Smooth muscle cell (in vitro differentiated cells): Measurements from ENCODE around the gene ACTN1. TPM values are rescaled to one million over a fixed set of nuclear protein-coding genes. Genes with fewer than 3 reads are reported as not detected.
"Not testable (repeated sequence)": the region's sequence is repeated elsewhere in the genome, so short reads cannot be mapped to it uniquely, and the experiment has no call there.

Experiments used
- DNase-seq: peaks from one replicate; lab custom pipeline; 2025; ENCODE audit not compliant: unreplicated experiment; lab: John Stamatoyannopoulos, UW
- H2AFZ ChIP-seq: fragments of 200-600 bp; sonication (generic); 2 replicates; pipeline ENCODE4 v1.6.0; 2016; ENCODE audit warnings: antibody characterized with exemption, low read depth, mild to moderate bottlenecking
- H3F3A ChIP-seq: fragments of 200-600 bp; sonication (generic); 2 replicates; pipeline ENCODE4 v1.6.0; 2017; ENCODE audit warnings: antibody characterized with exemption, low read depth
- H3K27ac ChIP-seq: fragments of 200-600 bp; sonication (generic); 2 replicates; pipeline ENCODE4 v1.5.1; 2016; ENCODE audit warnings: low read depth, mild to moderate bottlenecking
- H3K27me3 ChIP-seq: fragments of 200-600 bp; sonication (generic); 2 replicates; pipeline ENCODE4 v1.6.1; 2016; ENCODE audit warnings: low read depth, mild to moderate bottlenecking
- H3K36me3 ChIP-seq: fragments of 200-600 bp; sonication (generic); 2 replicates; pipeline ENCODE4 v1.5.1; 2016; ENCODE audit warnings: low read depth
- H3K4me1 ChIP-seq: fragments of 200-600 bp; sonication (generic); 2 replicates; pipeline ENCODE4 v1.5.1; 2016; ENCODE audit warnings: low read depth
- H3K4me2 ChIP-seq: fragments of 200-600 bp; sonication (generic); 2 replicates; pipeline ENCODE4 v1.6.0; 2016; ENCODE audit warnings: mild to moderate bottlenecking
- H3K4me3 ChIP-seq: fragments of 200-600 bp; sonication (generic); 2 replicates; pipeline ENCODE4 v1.5.1; 2016; ENCODE audit warnings: mild to moderate bottlenecking
- H3K79me2 ChIP-seq: fragments of 200-600 bp; sonication (generic); 2 replicates; pipeline ENCODE4 v1.6.0; 2016; ENCODE audit warnings: low read depth, mild to moderate bottlenecking
- H3K9ac ChIP-seq: fragments of 200-600 bp; sonication (generic); 2 replicates; pipeline ENCODE4 v1.6.0; 2016; ENCODE audit warnings: low read depth
- H3K9me3 ChIP-seq: fragments of 200-600 bp; sonication (generic); replicated peaks from 2 replicates; pipeline ENCODE4 v1.5.1; 2016; ENCODE audit warnings: low read depth
- H4K20me1 ChIP-seq: fragments of 200-600 bp; sonication (generic); 2 replicates; pipeline ENCODE4 v1.6.0; 2016; ENCODE audit warnings: low read depth
- CTCF ChIP-seq: fragments of 200-600 bp; sonication (generic); IDR thresholded peaks from 2 replicates; pipeline ENCODE4 v1.5.1; 2017; ENCODE audit warnings: borderline replicate concordance, mild to moderate bottlenecking, antibody characterized with exemption; ENCODE audit not compliant: insufficient read depth, poor library complexity, severe bottlenecking
- WGBS: methylation state at CpG from one replicate; pipeline ENCODE4 v1.1.7; 2016; ENCODE audit warnings: low lambda C conversion rate; 5-methylcytosine and 5-hydroxymethylcytosine counted together
- polyA plus RNA-seq: library from polyadenylated mRNA; unstranded; fragments of >200 nt; fragmentation: Nextera tagmentation; extraction: Ambion mirVana; gene quantifications from 2 replicates; pipeline ENCODE4 v1.2.1, GENCODE V29; 2016
- total RNA-seq: library from RNA; depleted of rRNA; stranded (reverse); fragments of >200 nt; gene quantifications from 2 replicates; pipeline ENCODE4 v1.2.3, GENCODE V29; 2014

Gene ACTN1
- total and polyA plus RNA-seq, 2 experiments from 2014 or later: 422 to 806 TPM

DNA sequence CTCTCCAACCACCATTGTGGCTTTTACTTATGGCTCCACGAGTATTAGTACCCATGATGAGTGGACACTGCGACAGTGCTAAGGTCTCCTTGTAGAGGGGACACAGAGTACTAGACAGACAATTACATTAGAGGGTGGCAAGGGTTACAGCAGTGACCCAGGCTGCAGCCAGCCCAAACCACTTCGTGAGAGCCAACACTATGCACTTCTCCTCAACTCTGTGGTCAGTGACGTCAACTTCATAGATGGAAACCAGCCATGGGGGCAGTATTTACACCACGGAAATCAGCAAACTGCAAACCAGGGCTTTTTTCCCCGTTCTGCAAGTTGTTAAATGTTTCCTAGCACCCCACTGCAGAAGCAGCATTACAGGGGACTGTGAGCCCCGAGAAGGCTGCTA, 124.7 kb downstream of the ACTN1 start:
- Histone ChIP-seq H4K20me1 (no peaks in the 10 kb centered on the region), H3K27me3 (no peaks in the 10 kb centered on the region), H3K79me2 (no peaks in the 10 kb centered on the region), H3K9ac (no peak overlapping the region), H3K9me3 (no peaks in the 10 kb centered on the region), H3K27ac (no peak overlapping the region), H3K4me1 (no peaks in the 10 kb centered on the region), H3K36me3 (no peaks in the 10 kb centered on the region), H2AFZ (no peak overlapping the region), H3K4me2 (no peak overlapping the region), H3K4me3 (no peak overlapping the region), H3F3A (no peaks in the 10 kb centered on the region)
- DNase-seq: no peak
- TF ChIP-seq CTCF: no peak
- 88% methylated on average over 7 of the region's 7 CpGs for WGBS

DNA sequence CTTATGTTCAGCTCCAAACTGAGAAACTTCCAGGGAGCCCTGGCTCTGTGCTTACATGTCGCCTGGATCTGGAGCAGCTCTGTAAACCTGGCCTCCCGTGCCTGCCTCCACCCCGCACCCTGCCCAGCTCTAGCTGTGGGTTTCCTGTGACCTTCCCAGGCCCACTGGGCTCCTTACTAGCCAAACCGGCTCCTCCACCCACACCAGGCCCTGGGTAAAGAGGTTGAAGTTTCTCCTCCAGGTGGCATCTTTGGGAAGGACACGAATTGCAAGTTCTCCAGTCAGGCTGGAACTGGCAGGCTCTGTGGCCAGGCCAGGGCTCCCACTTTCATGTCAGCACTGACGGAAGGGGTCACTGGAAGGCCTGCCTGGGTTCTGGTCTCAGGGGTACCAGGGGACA, 125.4 kb downstream of the ACTN1 start:
- H3K27ac ChIP-seq: no peak overlapping the region
- H3K4me2 ChIP-seq: no peak overlapping the region
- no peaks in the 10 kb centered on the region for H3K79me2 ChIP-seq
- H3K27me3 ChIP-seq: no peaks in the 10 kb centered on the region
- H3K36me3 ChIP-seq: no peaks in the 10 kb centered on the region
- H3K9ac ChIP-seq: no peak overlapping the region
- H3K4me1 ChIP-seq: no peaks in the 10 kb centered on the region
- H4K20me1 ChIP-seq: no peaks in the 10 kb centered on the region
- no peak for DNase-seq
- WGBS: 80% methylated on average over 6 of the region's 6 CpGs
- H3F3A ChIP-seq: no peaks in the 10 kb centered on the region
- no peak for TF ChIP-seq CTCF
- H3K9me3 ChIP-seq: no peaks in the 10 kb centered on the region
- no peak overlapping the region for H3K4me3 ChIP-seq
- no peak overlapping the region for H2AFZ ChIP-seq

DNA sequence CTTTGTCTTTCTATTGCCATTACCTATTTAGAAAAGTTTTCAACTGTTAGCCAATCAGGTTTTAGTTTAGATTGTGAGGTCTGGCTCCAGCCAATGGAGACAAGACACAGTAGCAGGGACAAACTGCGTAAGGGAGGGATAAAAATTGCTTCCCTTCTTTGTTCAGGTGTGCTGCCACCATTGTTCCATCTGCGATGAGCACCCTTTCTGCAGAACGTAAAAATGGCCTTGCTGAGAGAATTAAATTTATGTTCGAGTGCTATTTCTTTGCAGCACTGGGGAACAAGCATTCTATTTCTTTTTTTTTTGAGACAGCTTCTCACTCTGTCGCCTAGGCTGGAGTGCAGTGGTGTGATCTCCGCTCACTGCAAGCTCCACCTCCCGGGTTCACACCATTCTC, 126.6 kb downstream of the ACTN1 start:
- not testable (repeated sequence) for H3K9me3 ChIP-seq, H3K27ac ChIP-seq
- WGBS: 91% methylated on average over 7 of the region's 7 CpGs

DNA sequence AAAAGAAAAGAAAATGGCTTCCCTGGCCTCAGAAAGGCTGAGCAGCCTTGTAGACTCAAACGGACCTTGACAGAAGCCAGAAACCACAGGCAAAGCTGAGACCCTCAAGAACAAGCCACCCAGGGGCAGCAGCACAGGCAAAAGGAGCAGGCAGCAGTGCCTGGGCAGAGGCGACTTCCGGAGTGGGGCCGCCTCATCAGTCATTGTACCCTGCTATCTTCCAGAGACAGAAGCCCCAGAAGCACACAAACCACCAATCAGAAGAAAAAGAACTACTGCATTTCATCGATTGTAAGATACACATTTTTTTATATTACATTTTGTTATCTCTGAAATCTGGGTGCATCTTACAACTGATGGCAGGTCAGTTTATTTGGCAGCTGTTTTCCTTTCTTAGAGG, 128.0 kb downstream of the ACTN1 start:
- H3K4me1 ChIP-seq: no peaks in the 10 kb centered on the region
- no peaks in the 10 kb centered on the region for H3K36me3 ChIP-seq
- H3K4me3 ChIP-seq: no peak overlapping the region
- no peak overlapping the region for H3K9ac ChIP-seq
- no peak overlapping the region for H3K27ac ChIP-seq
- no peak for DNase-seq
- H4K20me1 ChIP-seq: no peaks in the 10 kb centered on the region
- H3F3A ChIP-seq: no peaks in the 10 kb centered on the region
- 88% methylated on average over 5 of the region's 5 CpGs for WGBS
- no peaks in the 10 kb centered on the region for H3K27me3 ChIP-seq
- H2AFZ ChIP-seq: no peak overlapping the region
- H3K4me2 ChIP-seq: no peak overlapping the region
- TF ChIP-seq CTCF: no peak
- H3K9me3 ChIP-seq: no peaks in the 10 kb centered on the region
- no peaks in the 10 kb centered on the region for H3K79me2 ChIP-seq

More for the DNA sequence above, 126.6 kb downstream of the ACTN1 start:
- H3K4me2 ChIP-seq, DNase-seq, H3K36me3 ChIP-seq, H2AFZ ChIP-seq, H3K9ac ChIP-seq, H3K4me3 ChIP-seq, H3K79me2 ChIP-seq, H3K27me3 ChIP-seq, H3F3A ChIP-seq, H3K4me1 ChIP-seq, H4K20me1 ChIP-seq: not testable (repeated sequence)
